Tongue (tissue), 2 donors: ENCODE results near the gene HINT1. TPM values are rescaled to one million over a fixed set of nuclear protein-coding genes. Genes with fewer than 3 reads are reported as not detected.
"Not testable (repeated sequence)": the region's sequence is repeated elsewhere in the genome, so short reads cannot be mapped to it uniquely, and the experiment has no call there.

Experiments used
- DNase-seq: peaks from one replicate; pipeline ENCODE4 v3.0.0-alpha.2; 2015
- total RNA-seq: library from RNA; depleted of rRNA; stranded (reverse); fragments of >200 nt; gene quantifications from one replicate; pipeline ENCODE4 v1.2.3, GENCODE V29; 2014

The HINT1 gene
- 120 TPM for total RNA-seq

- DNase-seq = peak; percentile 96
Measured at GRCh38 chr5:131165119-131165727, at the start of gene HINT1. Gene HINT1, minus strand, starts transcription at chr5:131165256. Its CDS starts 51 bp downstream, at chr5:131165205.

GRCh38 chr5:131214609-131215227 is 49.7 kb upstream of the HINT1 start:
- no peak for DNase-seq

- DNase-seq = no peak
Measured at GRCh38 chr5:131212471-131213021, 47.5 kb upstream of the HINT1 start.

- DNase-seq = no peak
Measured at GRCh38 chr5:131211669-131212068, 46.6 kb upstream of the HINT1 start.

GRCh38 chr5:131210151-131210510 is 45.1 kb upstream of the HINT1 start:
- DNase-seq = no peak

GRCh38 chr5:131209506-131210150 is 44.6 kb upstream of the HINT1 start:
- no peak for DNase-seq

- DNase-seq = no peak
Measured at GRCh38 chr5:131209175-131209505, 44.1 kb upstream of the HINT1 start.

GRCh38 chr5:131206772-131207171 is 41.7 kb upstream of the HINT1 start:
- no peak for DNase-seq

- no peak for DNase-seq
Measured at GRCh38 chr5:131206061-131206460, 41.0 kb upstream of the HINT1 start.

GRCh38 chr5:131204964-131205363 is 39.9 kb upstream of the HINT1 start:
- no peak for DNase-seq

GRCh38 chr5:131200560-131200959 is 35.5 kb upstream of the HINT1 start:
- DNase-seq = no peak

- no peak for DNase-seq
Measured at GRCh38 chr5:131198625-131199024, 33.6 kb upstream of the HINT1 start.

- DNase-seq = no peak
Measured at GRCh38 chr5:131196331-131196730, 31.3 kb upstream of the HINT1 start.

- no peak for DNase-seq
Measured at GRCh38 chr5:131195696-131196095, 30.6 kb upstream of the HINT1 start.

- no peak for DNase-seq
Measured at GRCh38 chr5:131194725-131195124, 29.7 kb upstream of the HINT1 start.

GRCh38 chr5:131193897-131194296 is 28.8 kb upstream of the HINT1 start:
- not testable (repeated sequence) for DNase-seq

- DNase-seq = peak; percentile 33
Measured at GRCh38 chr5:131193106-131193505, 28.1 kb upstream of the HINT1 start.

GRCh38 chr5:131186561-131187256 is 21.7 kb upstream of the HINT1 start:
- DNase-seq = no peak

- no peak for DNase-seq
Measured at GRCh38 chr5:131185523-131186104, 20.6 kb upstream of the HINT1 start.

- no peak for DNase-seq
Measured at GRCh38 chr5:131182839-131183238, 17.8 kb upstream of the HINT1 start.

- no peak for DNase-seq
Measured at GRCh38 chr5:131180407-131180806, 15.4 kb upstream of the HINT1 start.

GRCh38 chr5:131171276-131171810 is 6.3 kb upstream of the HINT1 start:
- DNase-seq = no peak
